ENCODE results near the gene PPP1R15A. TPM values are rescaled to one million over a fixed set of nuclear protein-coding genes. Genes with fewer than 3 reads are reported as not detected.

Gene PPP1R15A
- 100 to 1,000 TPM; 135 to 191 (median 144) TPM for total RNA-seq

- Histone ChIP-seq H3K36me3 (peaks cover 35% of the 10 kb centered on the region), H3K4me1 (peaks cover 62% of the 10 kb centered on the region), H3K9me3 (no peaks in the 10 kb centered on the region), H3K27me3 (no peaks in the 10 kb centered on the region), H3K4me3 (peak within 1 kb of the TSS; percentile 98), H3K27ac (peak within 1 kb of the TSS; percentile 100)
- DNase-seq (ENCODE audit: low spot score in 2 of 2) = peak; percentile 99
- WGBS = under 1% methylated on average over 47 of the region's 53 CpGs
- TF ChIP-seq POLR2A (IDR thresholded peaks at IDR 0.05) (peak; percentile 99 to 100), CTCF (IDR thresholded peaks at IDR 0.05) (no peak), POLR2AphosphoS5 (IDR thresholded peaks at IDR 0.05) (peak; percentile 99 to 100 (median 99))
Observed at GRCh38 chr19:48872182-48872883, at the start of gene PPP1R15A. Gene PPP1R15A, plus strand, starts transcription at chr19:48872421. Its CDS starts 813 bp downstream, at chr19:48873234.

- TF ChIP-seq CTCF (IDR thresholded peaks at IDR 0.05) (no peak), POLR2AphosphoS5 (IDR thresholded peaks at IDR 0.05) (no peak), POLR2A (IDR thresholded peaks at IDR 0.05) (no peak), EP300 (IDR thresholded peaks at IDR 0.05) (no peak)
- no peak for DNase-seq (ENCODE audit: low spot score in 2 of 2)
- peaks cover 17% of the 10 kb centered on the region for H3K4me1 ChIP-seq
- 92% methylated on average over 2 of the region's 2 CpGs for WGBS
- H3K4me3 ChIP-seq = no peak overlapping the region
- peaks cover 3% of the 10 kb centered on the region for H3K36me3 ChIP-seq
- no peaks in the 10 kb centered on the region for H3K27me3 ChIP-seq
- H3K27ac ChIP-seq = no peak overlapping the region
- H3K9me3 ChIP-seq = no peaks in the 10 kb centered on the region
Observed at GRCh38 chr19:48822514-48822913, 49.7 kb upstream of the PPP1R15A start.

GRCh38 chr19:48826606-48827020, 45.6 kb upstream of the PPP1R15A start:
- no peak for DNase-seq (ENCODE audit: low spot score in 2 of 2)
- no peak for TF ChIP-seq POLR2AphosphoS5 (IDR thresholded peaks at IDR 0.05)
- WGBS = 78% methylated on average over 7 of the region's 8 CpGs
- no peaks in the 10 kb centered on the region for H3K27me3 ChIP-seq
- H3K27ac ChIP-seq = no peak overlapping the region
- H3K4me1 ChIP-seq = no peaks in the 10 kb centered on the region
- no peak overlapping the region for H3K4me3 ChIP-seq
- no peaks in the 10 kb centered on the region for H3K9me3 ChIP-seq
- peaks cover 14% of the 10 kb centered on the region for H3K36me3 ChIP-seq

- Histone ChIP-seq H3K27me3 (no peaks in the 10 kb centered on the region), H3K9me3 (no peaks in the 10 kb centered on the region), H3K4me1 (no peaks in the 10 kb centered on the region), H3K4me3 (no peak overlapping the region), H3K36me3 (peaks cover 17% of the 10 kb centered on the region), H3K27ac (no peak overlapping the region)
- no peak for DNase-seq (ENCODE audit: low spot score in 2 of 2)
- TF ChIP-seq EP300 (IDR thresholded peaks at IDR 0.05) (no peak), CTCF (IDR thresholded peaks at IDR 0.05) (no peak), POLR2A (IDR thresholded peaks at IDR 0.05) (no peak), POLR2AphosphoS5 (IDR thresholded peaks at IDR 0.05) (no peak)
- WGBS = 86% methylated on average over 9 of the region's 9 CpGs
Observed at GRCh38 chr19:48830088-48830487, 42.1 kb upstream of the PPP1R15A start.

- Histone ChIP-seq H3K27ac (no peak overlapping the region), H3K27me3 (no peaks in the 10 kb centered on the region), H3K36me3 (peaks cover 17% of the 10 kb centered on the region), H3K4me1 (peaks cover 8% of the 10 kb centered on the region), H3K9me3 (no peaks in the 10 kb centered on the region), H3K4me3 (no peak overlapping the region)
- 95% methylated on average over 4 of the region's 4 CpGs for WGBS
- no peak for DNase-seq (ENCODE audit: low spot score in 2 of 2)
- TF ChIP-seq POLR2A (IDR thresholded peaks at IDR 0.05) (no peak), CTCF (IDR thresholded peaks at IDR 0.05) (no peak), POLR2AphosphoS5 (IDR thresholded peaks at IDR 0.05) (no peak), EP300 (IDR thresholded peaks at IDR 0.05) (no peak)
Observed at GRCh38 chr19:48830965-48831364, 41.3 kb upstream of the PPP1R15A start.

Data from suprapubic skin (tissue), 4 donors.